GM23338 (cell line): ENCODE results near the gene DMD.
A peak's percentile ranks its signal among the peaks of the same experiment; 100 is the strongest.

ENCODE experiments used
- CREB1 ChIP-seq: fragments of 250-450 bp; sonication (Bioruptor Pico); IDR thresholded peaks from 2 replicates; pipeline ENCODE4 v1.5.0; 2020; ENCODE audit warnings: low read depth, mild to moderate bottlenecking, moderate library complexity
- CTCF ChIP-seq, 2 experiments: fragments of 200-600 bp in 1 of 2; sonication (generic) in 1 of 2; conservative IDR thresholded peaks; 2 replicates each; pipeline versions ENCODE4 v1.5.1 to v1.6.1; 2016 to 2017; ENCODE audit warnings: antibody characterized with exemption in 2 of 2, low read depth in 2 of 2, mild to moderate bottlenecking in 2 of 2, moderate library complexity in 1 of 2
- ETS1 ChIP-seq: IDR thresholded peaks from 2 replicates; pipeline ENCODE4 v1.6.1; 2016; ENCODE audit warnings: antibody characterized with exemption
- EZH2 ChIP-seq: fragments of 200-600 bp; sonication (generic); IDR thresholded peaks from one replicate; pipeline ENCODE4 v1.8.0; 2017; ENCODE audit warnings: antibody characterized with exemption, mild to moderate bottlenecking, low read depth; ENCODE audit not compliant: unreplicated experiment
- EZH2phosphoT487 ChIP-seq: fragments of 200-600 bp; sonication (generic); IDR thresholded peaks from one replicate; pipeline ENCODE4 v1.8.1; 2018; ENCODE audit warnings: antibody characterized with exemption; ENCODE audit not compliant: unreplicated experiment
- JUNB ChIP-seq: IDR thresholded peaks from one replicate; pipeline ENCODE4 v1.6.1; 2016; ENCODE audit warnings: antibody characterized with exemption; ENCODE audit not compliant: unreplicated experiment
- POLR2AphosphoS5 ChIP-seq: IDR thresholded peaks from 2 replicates; pipeline ENCODE4 v1.6.1; 2016; ENCODE audit warnings: antibody characterized with exemption, low read depth
- REST ChIP-seq: IDR thresholded peaks from one replicate; pipeline ENCODE4 v1.6.1; 2018; ENCODE audit warnings: antibody characterized with exemption; ENCODE audit not compliant: unreplicated experiment
- ZNF114 ChIP-seq: fragments of 250-450 bp; sonication (Bioruptor Pico); IDR thresholded peaks from 2 replicates; pipeline ENCODE4 v1.5.0; 2020; ENCODE audit warnings: mild to moderate bottlenecking, moderate library complexity

GRCh38 chrX:31423609-31424189 is 1787.7 kb downstream of the DMD start:
- TF ChIP-seq CTCF (conservative IDR thresholded peaks at IDR 0.05; ENCODE audit: low read depth in 2 of 2), result peak; percentile 37 to 57; a peak in 2 of 4 replicates
- no peak for TF ChIP-seq EZH2
- no peak for TF ChIP-seq POLR2AphosphoS5
- no peak for TF ChIP-seq JUNB
- TF ChIP-seq CREB1 (CRISPR knock-in tag), result no peak
- TF ChIP-seq REST, result no peak
- no peak for TF ChIP-seq ZNF114
- TF ChIP-seq ETS1, result no peak
- no peak for TF ChIP-seq EZH2phosphoT487
